NCI-H2081 treated with DMSO at 0.1 percent for 48 hours (cell line): Measurements from ENCODE around the gene CHMP2B.

Experiments
- DNase-seq: peaks from one replicate; lab custom pipeline; 2025; lab: John Stamatoyannopoulos, UW

Gene CHMP2B

DNA sequence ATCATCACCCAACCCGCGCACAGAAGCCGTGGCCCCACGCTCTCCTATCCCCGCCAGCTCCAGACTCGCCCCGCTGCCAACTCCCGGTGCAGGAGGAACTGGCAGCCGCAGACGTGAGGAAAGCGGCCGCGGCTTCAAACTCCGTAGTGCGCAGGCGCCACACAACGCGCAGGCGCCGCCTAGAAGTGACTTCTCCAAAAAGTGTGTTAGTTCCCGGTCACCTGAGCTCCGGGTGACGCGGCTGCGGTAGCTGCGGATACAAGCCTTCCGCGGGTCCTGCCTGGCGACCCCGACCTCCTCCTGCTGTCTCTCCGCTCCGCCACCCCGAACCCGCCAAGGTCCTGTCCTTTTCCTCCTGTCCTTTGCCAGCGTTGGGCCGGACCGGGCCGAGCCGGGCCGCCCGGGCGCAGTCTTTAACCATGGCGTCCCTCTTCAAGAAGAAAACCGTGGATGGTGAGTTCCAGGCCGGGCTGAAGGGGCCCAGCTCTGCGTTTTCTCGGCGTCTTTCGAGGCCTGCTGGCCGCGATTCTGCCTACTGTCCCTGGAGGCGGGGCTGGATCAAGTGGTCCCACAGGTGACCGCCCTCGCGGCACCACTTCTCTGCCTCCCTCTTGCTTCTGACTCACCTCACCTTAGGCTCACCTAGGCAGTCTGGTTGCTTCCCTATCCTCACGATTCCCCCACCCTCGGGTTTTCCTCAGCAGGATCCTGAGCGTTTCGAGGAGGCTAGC is at the start of gene CHMP2B:
TSS of gene CHMP2B (plus strand) at position 206 of the 731 bp plus-strand sequence. CDS start at position 420, 214 bp downstream.
- DNase-seq, result peak; percentile 36

GRCh38 chr3:87179642-87180041 is 47.5 kb upstream of the CHMP2B start:
- DNase-seq, result no peak

DNA sequence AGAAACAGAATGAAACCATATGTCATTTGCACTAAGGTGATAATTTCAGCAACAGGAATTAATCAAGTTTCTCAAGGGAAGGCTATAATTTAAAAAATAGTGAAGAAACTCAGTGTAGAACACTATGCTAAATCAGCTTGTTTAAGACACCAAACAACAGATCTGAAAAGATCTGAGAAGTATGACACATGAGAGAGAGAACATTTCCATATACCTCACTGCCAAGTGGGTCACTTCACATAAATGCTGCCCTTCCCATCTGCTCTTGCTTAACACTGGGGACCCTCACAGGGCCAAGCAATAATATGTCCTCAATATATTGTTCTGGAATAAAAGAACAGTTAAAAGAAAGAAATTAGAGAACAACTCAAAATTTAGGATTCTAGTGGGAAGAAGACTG is 45.6 kb upstream of the CHMP2B start:
- no peak for DNase-seq

DNA sequence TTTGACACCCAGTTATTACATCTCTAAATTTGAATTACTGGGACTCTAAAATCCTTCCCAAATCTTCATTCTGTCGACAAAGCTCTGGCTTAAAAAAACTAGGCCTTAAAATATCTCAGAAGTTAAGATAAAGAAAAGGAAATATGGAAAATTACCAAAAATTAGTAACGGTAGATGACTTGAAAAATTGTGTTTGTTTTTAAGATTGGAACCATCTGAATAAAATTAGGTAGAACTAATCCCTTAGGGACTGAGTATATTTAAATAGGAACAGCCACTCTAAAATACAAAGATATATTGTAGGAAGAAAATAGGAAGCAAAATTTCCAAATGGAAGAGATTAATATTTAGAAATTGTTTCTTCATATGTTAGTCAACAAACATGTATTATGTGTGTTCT is 45.1 kb upstream of the CHMP2B start:
- no peak for DNase-seq

DNA sequence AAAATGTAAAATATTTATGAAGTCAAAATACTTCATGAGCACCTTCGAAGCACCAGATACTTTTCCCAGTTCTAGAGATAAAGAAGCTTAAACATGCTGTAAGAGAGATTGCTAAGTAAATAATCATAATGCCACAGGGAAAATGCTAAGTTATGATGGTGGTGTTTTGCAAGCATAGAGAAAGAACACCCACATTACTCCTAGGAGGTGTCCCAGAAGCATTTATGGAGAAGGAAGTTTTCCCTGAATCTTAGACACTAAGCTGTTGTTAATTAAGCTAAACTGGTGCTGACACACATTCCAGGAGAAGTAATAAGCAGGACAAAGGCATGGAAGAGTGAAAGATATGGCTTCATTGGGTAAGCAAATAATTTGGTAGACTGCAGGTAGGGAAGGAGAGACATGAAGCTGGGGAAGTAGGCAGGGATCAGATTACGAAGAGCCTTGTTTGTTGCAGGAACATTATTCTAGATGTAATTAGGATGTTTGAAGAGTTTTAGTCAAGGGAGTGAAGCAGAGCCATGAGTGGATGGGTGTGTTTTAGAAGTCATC is 40.4 kb upstream of the CHMP2B start:
- no peak for DNase-seq

- no peak for DNase-seq
Observed at GRCh38 chr3:87191175-87191574, 35.9 kb upstream of the CHMP2B start.

GRCh38 chr3:87191641-87192040 is 35.5 kb upstream of the CHMP2B start:
- no peak for DNase-seq

- peak; percentile 10 for DNase-seq
Observed at GRCh38 chr3:87196879-87197278, 30.2 kb upstream of the CHMP2B start.

DNA sequence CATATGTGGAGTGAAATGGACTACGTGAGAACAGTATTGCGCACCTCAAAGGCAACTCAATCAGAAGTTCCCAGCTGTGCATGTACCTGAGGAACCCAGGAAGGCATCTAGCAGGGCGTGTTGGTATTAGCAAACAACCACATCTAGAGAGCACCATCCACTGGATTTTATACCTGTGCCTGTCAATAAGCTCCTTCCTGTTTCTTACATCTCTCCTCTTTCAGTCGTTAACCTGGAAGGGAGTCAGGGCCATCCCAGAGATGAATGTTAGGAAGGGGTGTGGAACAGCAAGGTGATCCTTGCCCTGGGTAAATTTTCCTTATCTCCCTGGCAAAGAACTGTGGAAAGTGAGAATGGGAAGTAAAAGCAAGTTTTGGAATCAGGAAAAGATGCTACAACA is 29.6 kb upstream of the CHMP2B start:
- no peak for DNase-seq

DNA sequence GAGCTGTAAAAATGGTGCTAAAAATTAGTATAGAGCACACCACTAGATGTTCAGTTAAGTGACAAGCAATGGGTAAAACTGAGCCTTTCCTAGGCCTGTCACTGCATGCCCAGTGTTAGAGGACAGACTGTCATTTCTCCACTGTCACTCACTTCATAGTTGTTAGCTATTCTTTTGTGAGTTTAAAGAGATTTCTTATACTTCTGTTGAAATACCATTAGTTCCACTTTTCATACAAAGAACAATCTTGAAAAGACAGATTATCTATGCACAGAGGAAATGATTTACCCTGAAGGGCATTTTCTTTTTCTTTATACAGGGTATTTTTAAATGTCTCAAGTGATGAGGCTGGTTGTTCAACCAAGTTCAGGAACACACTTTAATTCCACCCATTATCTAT is 28.3 kb upstream of the CHMP2B start:
- DNase-seq, result no peak

DNA sequence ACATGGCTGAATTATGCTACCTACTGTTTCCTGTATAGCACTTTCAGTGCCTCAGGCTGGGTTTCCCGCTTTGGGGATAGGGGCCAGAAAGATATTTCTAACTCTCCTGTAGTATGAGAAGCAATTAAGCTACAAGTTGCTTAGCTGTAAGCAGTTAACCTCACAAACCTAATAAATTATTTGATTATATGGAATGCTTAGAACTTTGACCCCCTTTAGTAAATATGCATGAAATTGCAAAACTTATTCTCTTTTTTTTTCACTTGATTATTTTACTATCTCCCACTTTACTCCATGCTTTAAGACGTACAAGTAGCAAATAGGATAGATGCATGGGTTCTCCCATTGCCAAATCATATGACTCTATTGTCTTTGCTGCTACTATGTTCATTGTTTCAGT is 27.5 kb upstream of the CHMP2B start:
- DNase-seq, result no peak

DNA sequence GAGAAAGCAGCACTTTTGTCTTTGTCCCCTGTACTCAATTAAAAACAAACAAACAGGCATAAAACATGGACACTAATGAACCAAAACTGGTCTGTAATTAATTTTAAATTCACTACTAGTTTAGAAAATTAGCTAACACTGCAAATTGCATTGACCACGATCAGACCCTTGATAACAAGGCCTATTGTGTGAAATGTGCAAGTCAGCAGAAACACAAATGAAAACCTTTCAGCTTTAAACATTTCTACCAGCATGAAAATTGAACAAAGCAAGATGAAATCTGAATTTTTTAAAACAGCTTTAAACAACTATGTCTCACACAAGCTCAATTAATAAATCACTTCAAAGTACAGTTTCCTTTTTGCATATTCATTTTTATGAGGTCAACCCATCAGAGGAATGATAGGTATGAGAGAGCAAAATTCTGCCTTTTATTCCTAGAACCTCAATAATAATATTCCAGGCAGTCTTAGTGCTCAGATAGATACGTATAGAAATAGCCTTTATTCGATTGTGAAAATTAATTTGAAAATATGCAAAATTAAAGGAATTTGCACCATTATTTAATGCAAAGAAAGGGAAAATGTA is 27.0 kb upstream of the CHMP2B start:
- DNase-seq, result no peak

DNA sequence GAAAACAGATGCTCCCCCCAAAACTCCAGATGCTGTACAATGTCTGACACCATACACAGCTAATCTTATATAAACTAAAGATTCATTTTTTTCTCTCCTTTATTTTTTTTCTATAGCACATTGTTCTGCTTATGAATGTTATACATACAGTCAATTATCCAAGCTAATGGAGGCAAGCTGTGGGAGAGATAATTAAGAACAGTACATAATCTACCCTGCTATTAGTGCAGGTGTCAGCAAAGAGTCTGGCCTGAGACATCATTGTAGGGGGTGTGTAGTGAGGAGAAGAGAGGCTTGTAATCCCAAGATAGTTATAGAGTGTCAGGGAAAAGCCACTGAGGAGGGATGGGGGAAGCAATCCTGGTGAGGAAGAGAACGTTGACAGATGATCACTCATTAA is 25.4 kb upstream of the CHMP2B start:
- peak; percentile 35 for DNase-seq

GRCh38 chr3:87203809-87204208 is 23.3 kb upstream of the CHMP2B start:
- DNase-seq, result no peak

DNA sequence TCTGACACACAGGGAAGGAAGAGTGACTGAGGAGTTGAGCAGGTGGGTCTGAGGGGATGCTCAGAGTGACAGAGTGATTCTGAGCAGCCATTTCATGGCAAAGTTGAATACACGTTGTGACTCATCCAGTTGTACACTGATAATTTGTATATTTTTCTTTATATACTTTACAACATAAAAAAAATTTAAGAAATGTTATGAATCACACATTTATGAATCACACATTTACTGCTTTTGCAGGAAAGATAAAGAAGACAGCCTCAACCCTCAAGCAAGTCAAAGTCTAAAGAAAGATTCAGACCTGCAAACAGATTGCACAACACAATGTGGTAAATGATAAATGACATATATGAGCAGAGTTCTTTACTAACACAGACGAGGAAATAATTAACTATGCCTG is 21.0 kb upstream of the CHMP2B start:
- no peak for DNase-seq

GRCh38 chr3:87206635-87207034 is 20.5 kb upstream of the CHMP2B start:
- DNase-seq, result no peak

DNA sequence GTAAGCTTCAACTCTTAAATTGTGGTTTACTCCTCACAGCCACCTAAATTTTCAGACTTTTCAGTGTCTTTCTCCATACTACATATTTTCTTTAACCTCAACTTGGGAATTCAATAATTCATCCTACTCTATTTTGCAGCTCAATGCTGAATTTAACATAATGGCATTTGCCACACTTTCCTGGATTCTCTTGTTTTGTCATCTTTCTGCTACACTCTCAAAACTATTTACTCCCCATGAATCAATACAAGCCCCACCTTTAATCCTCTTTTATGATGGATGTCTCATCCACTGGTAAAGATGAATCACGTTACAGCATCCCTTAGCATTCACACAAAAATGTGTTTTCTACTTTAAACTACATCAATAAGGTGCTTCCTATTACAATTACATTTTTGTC is 19.6 kb upstream of the CHMP2B start:
- no peak for DNase-seq

- no peak for DNase-seq
Observed at GRCh38 chr3:87209111-87209510, 18.0 kb upstream of the CHMP2B start.

GRCh38 chr3:87218560-87218959 is 8.5 kb upstream of the CHMP2B start:
- no peak for DNase-seq

- no peak for DNase-seq
Observed at GRCh38 chr3:87219611-87220010, 7.5 kb upstream of the CHMP2B start.

DNA sequence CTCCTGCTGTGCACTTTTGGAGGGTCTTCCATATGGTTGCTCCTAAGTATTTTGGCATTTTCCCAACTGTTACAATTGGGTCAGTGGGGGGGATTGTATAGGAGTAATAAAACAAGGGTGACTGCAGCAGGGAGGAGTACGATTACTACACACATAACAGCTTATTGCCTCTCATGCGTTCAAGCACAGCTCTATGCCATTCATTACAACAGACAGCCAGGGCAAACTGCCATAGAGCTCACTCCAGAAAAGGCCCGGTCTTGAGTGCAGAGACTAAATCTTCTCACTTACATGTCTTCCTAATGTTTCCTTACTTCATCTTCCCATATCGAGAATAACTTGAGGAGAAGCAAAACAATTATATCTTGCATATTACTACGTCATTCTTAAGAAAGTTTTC is 1.4 kb upstream of the CHMP2B start:
- no peak for DNase-seq

GRCh38 chr3:87227835-87228144 is 681 bp downstream of the CHMP2B start:
- no peak for DNase-seq

- DNase-seq, result no peak
Observed at GRCh38 chr3:87228316-87228715, 1.2 kb downstream of the CHMP2B start.

GRCh38 chr3:87229113-87229512 is 2.0 kb downstream of the CHMP2B start:
- no peak for DNase-seq
